ENCODE measurements around the gene CIPC.

The CIPC gene

DNA sequence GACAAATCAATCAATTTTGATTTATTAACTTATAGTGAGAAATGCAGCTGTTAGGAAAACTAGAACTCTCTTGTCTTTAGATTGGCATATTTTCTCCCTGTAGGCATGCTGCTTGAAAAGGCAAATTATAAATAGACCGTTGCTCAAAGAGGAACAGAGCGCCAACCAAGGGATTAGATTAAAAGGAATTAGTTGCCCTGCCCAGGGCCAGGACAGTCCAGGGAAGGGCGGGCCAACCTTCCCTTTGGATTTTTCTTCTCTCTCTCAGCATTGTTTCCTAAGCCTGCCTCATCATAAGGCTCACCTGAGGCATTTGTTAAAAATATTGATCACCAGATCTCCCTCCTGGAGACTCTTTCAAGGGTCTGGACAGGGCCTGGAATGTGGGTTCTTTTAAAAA is 8.6 kb downstream of the CIPC start:
- H3K18ac ChIP-seq (ENCODE audit: low read depth in 1 of 2, low read length in 2 of 2) = no peak overlapping the region
- no peak overlapping the region for H3K23ac ChIP-seq (ENCODE audit: low read length in 2 of 2)
- 98% methylated on average over 3 of the region's 3 CpGs for whole genome bisulfite sequencing

DNA sequence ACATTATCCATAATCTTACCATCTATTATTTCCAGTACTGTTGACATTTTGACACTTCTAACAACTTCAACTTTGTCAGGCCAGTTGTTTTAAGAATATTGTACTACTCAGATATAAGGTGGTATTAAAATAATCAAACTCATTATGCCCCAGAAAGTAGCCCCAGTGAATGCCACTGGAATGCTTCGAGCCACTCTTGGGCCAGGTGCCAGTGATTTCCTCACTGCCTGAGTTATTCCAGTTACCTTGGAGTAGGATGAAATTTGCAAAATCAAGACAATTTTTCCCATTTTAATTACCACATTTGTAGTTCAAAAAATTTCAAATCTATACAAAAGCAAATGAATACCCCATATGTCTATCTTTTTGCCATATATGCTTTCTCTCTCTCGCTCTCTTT is 9.2 kb downstream of the CIPC start:
- Histone ChIP-seq H3K18ac (ENCODE audit: low read depth in 1 of 2, low read length in 2 of 2) (no peak overlapping the region), H3K4me3 (ENCODE audit: insufficient read depth in 1 of 2, low read depth in 1 of 2, low read length in 2 of 2) (no peak overlapping the region), H3K23ac (ENCODE audit: low read length in 2 of 2) (no peak overlapping the region), H2BK120ac (ENCODE audit: low read depth, low read length) (no peak overlapping the region), H2AFZ (ENCODE audit: low read depth, low read length) (no peak overlapping the region), H2BK5ac (ENCODE audit: low read depth, low read length, poor library complexity, severe bottlenecking) (no peak overlapping the region), H3K4me2 (ENCODE audit: low read length, poor library complexity, severe bottlenecking) (no peak overlapping the region), H3K9ac (ENCODE audit: low read length) (no peak overlapping the region), H3K36me3 (ENCODE audit: control insufficient read depth in 1 of 2, insufficient read depth in 2 of 2, low read depth in 1 of 2, low read length in 2 of 2) (peaks cover 5 to 52% of the 10 kb centered on the region in 2 experiments), H2BK15ac (ENCODE audit: low read depth, poor library complexity, severe bottlenecking) (no peak overlapping the region), H2AK5ac (ENCODE audit: low read length, severe bottlenecking) (no peak overlapping the region), H3K4me1 (ENCODE audit: control insufficient read depth, insufficient read depth, low read depth, low read length) (no peaks in the 10 kb centered on the region), H4K8ac (ENCODE audit: low read length) (no peak overlapping the region), H3K27ac (ENCODE audit: low read length, poor library complexity, severe bottlenecking) (no peak overlapping the region), H2BK12ac (ENCODE audit: low read length in 2 of 2) (no peak overlapping the region), H3K14ac (ENCODE audit: low read length in 2 of 2) (no peak overlapping the region), H3K9me3 (ENCODE audit: control insufficient read depth, low read length) (no peaks in the 10 kb centered on the region), H3K4ac (ENCODE audit: low read depth in 1 of 2, low read length in 2 of 2) (no peak overlapping the region), H3K79me1 (replicated peaks; ENCODE audit: low read length, poor library complexity, severe bottlenecking) (peaks cover 23% of the 10 kb centered on the region), H4K91ac (ENCODE audit: low read length) (no peak overlapping the region), H3K27me3 (ENCODE audit: control insufficient read depth in 1 of 2, insufficient read depth in 1 of 2, low read length in 2 of 2) (no peaks in the 10 kb centered on the region)
- DNase-seq = no peak
- WGBS = 71% methylated on average over 2 of the region's 2 CpGs

More for the DNA sequence above, 8.6 kb downstream of the CIPC start:
- H2BK12ac ChIP-seq (ENCODE audit: low read length in 2 of 2) = no peak overlapping the region
- H3K4me3 ChIP-seq (ENCODE audit: insufficient read depth in 1 of 2, low read depth in 1 of 2, low read length in 2 of 2) = no peak overlapping the region
- H4K91ac ChIP-seq (ENCODE audit: low read length) = no peak overlapping the region
- no peak overlapping the region for H3K9ac ChIP-seq (ENCODE audit: low read length)
- H4K8ac ChIP-seq (ENCODE audit: low read length) = no peak overlapping the region
- no peak overlapping the region for H2AFZ ChIP-seq (ENCODE audit: low read depth, low read length)
- no peak overlapping the region for H2BK15ac ChIP-seq (ENCODE audit: low read depth, poor library complexity, severe bottlenecking)
- H3K4ac ChIP-seq (ENCODE audit: low read depth in 1 of 2, low read length in 2 of 2) = no peak overlapping the region
- peaks cover 5 to 46% of the 10 kb centered on the region in 2 experiments for H3K36me3 ChIP-seq (ENCODE audit: control insufficient read depth in 1 of 2, insufficient read depth in 2 of 2, low read depth in 1 of 2, low read length in 2 of 2)
- H3K14ac ChIP-seq (ENCODE audit: low read length in 2 of 2) = no peak overlapping the region
- H2BK5ac ChIP-seq (ENCODE audit: low read depth, low read length, poor library complexity, severe bottlenecking) = no peak overlapping the region
- H3K4me2 ChIP-seq (ENCODE audit: low read length, poor library complexity, severe bottlenecking) = no peak overlapping the region
- H3K27me3 ChIP-seq (ENCODE audit: control insufficient read depth in 1 of 2, insufficient read depth in 1 of 2, low read length in 2 of 2) = no peaks in the 10 kb centered on the region
- H3K9me3 ChIP-seq (ENCODE audit: control insufficient read depth, low read length) = no peaks in the 10 kb centered on the region
- H3K79me1 ChIP-seq (replicated peaks; ENCODE audit: low read length, poor library complexity, severe bottlenecking) = peaks cover 23% of the 10 kb centered on the region
- no peak overlapping the region for H2BK120ac ChIP-seq (ENCODE audit: low read depth, low read length)
- H3K4me1 ChIP-seq (ENCODE audit: control insufficient read depth, insufficient read depth, low read depth, low read length) = no peaks in the 10 kb centered on the region
- no peak for DNase-seq
- no peak overlapping the region for H2AK5ac ChIP-seq (ENCODE audit: low read length, severe bottlenecking)
- no peak overlapping the region for H3K27ac ChIP-seq (ENCODE audit: low read length, poor library complexity, severe bottlenecking)

DNA sequence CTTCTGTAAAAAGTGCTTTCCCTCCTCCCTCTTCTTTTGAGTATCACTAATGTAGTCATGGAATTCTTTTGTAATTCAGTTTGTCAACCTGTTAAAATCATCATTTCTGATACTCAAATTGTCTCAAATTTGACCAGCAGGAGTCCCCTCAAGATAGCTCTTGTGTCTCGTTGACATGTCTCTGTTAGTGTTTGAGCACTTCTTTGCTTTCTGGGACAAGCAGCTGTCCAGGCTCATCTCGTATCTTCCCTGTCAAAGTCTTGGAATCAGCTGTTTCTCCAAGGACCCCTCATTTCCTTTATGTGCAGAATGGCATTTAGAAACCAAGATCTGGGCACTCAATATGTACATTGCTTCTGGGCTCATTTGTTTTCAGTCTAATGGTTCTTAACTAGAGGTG is 10.7 kb downstream of the CIPC start:
- Histone ChIP-seq H4K8ac (ENCODE audit: low read length) (no peak overlapping the region), H3K4me2 (ENCODE audit: low read length, poor library complexity, severe bottlenecking) (no peak overlapping the region), H2BK5ac (ENCODE audit: low read depth, low read length, poor library complexity, severe bottlenecking) (no peak overlapping the region), H3K18ac (ENCODE audit: low read depth in 1 of 2, low read length in 2 of 2) (no peak overlapping the region), H3K9me3 (ENCODE audit: control insufficient read depth, low read length) (no peaks in the 10 kb centered on the region), H3K36me3 (ENCODE audit: control insufficient read depth in 1 of 2, insufficient read depth in 2 of 2, low read depth in 1 of 2, low read length in 2 of 2) (peaks cover 12 to 63% of the 10 kb centered on the region in 2 experiments), H3K23ac (ENCODE audit: low read length in 2 of 2) (no peak overlapping the region), H3K27ac (ENCODE audit: low read length, poor library complexity, severe bottlenecking) (no peak overlapping the region), H2AFZ (ENCODE audit: low read depth, low read length) (no peak overlapping the region), H3K4me3 (ENCODE audit: insufficient read depth in 1 of 2, low read depth in 1 of 2, low read length in 2 of 2) (no peak overlapping the region), H2BK120ac (ENCODE audit: low read depth, low read length) (no peak overlapping the region), H3K4ac (ENCODE audit: low read depth in 1 of 2, low read length in 2 of 2) (no peak overlapping the region), H2AK5ac (ENCODE audit: low read length, severe bottlenecking) (no peak overlapping the region), H3K9ac (ENCODE audit: low read length) (no peak overlapping the region), H4K91ac (ENCODE audit: low read length) (no peak overlapping the region), H3K27me3 (ENCODE audit: control insufficient read depth in 1 of 2, insufficient read depth in 1 of 2, low read length in 2 of 2) (no peaks in the 10 kb centered on the region), H3K79me1 (replicated peaks; ENCODE audit: low read length, poor library complexity, severe bottlenecking) (peaks cover 20% of the 10 kb centered on the region), H2BK15ac (ENCODE audit: low read depth, poor library complexity, severe bottlenecking) (no peak overlapping the region), H2BK12ac (ENCODE audit: low read length in 2 of 2) (no peak overlapping the region), H3K4me1 (ENCODE audit: control insufficient read depth, insufficient read depth, low read depth, low read length) (no peaks in the 10 kb centered on the region), H3K14ac (ENCODE audit: low read length in 2 of 2) (no peak overlapping the region)
- WGBS = 72% methylated on average over 2 of the region's 2 CpGs
- DNase-seq = no peak

DNA sequence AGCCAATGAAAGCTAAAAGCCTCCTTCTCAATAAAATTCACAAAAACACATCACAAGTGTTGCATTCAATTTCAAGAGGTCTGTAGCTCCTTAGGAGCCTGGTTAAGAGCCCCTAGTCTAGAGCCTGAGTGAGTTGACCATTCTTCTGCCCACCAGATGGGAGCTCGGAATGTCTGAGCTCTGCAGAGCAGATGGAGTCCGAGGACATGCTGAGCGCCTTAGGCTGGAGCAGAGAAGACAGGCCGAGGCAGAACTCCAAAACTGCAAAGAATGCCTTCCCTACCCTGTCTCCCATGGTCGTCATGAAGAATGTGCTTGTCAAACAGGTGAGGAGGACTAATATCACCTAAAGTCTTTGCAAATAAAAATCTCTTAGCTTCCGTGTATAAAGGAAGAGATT is 11.6 kb downstream of the CIPC start:
- H3K23ac ChIP-seq (ENCODE audit: low read length in 2 of 2) = no peak overlapping the region
- H2BK120ac ChIP-seq (ENCODE audit: low read depth, low read length) = no peak overlapping the region
- no peak overlapping the region for H4K91ac ChIP-seq (ENCODE audit: low read length)
- no peak overlapping the region for H2BK5ac ChIP-seq (ENCODE audit: low read depth, low read length, poor library complexity, severe bottlenecking)
- no peak overlapping the region for H3K9ac ChIP-seq (ENCODE audit: low read length)
- 95% methylated on average over 4 of the region's 6 CpGs for WGBS
- no peak for DNase-seq
- no peak overlapping the region for H3K27ac ChIP-seq (ENCODE audit: low read length, poor library complexity, severe bottlenecking)
- peaks cover 18 to 72% of the 10 kb centered on the region in 2 experiments for H3K36me3 ChIP-seq (ENCODE audit: control insufficient read depth in 1 of 2, insufficient read depth in 2 of 2, low read depth in 1 of 2, low read length in 2 of 2)
- H3K4me1 ChIP-seq (ENCODE audit: control insufficient read depth, insufficient read depth, low read depth, low read length) = no peaks in the 10 kb centered on the region
- no peak overlapping the region for H3K4ac ChIP-seq (ENCODE audit: low read depth in 1 of 2, low read length in 2 of 2)
- no peak overlapping the region for H2BK12ac ChIP-seq (ENCODE audit: low read length in 2 of 2)
- H3K79me1 ChIP-seq (replicated peaks; ENCODE audit: low read length, poor library complexity, severe bottlenecking) = peaks cover 12% of the 10 kb centered on the region
- no peak overlapping the region for H3K4me2 ChIP-seq (ENCODE audit: low read length, poor library complexity, severe bottlenecking)
- H3K4me3 ChIP-seq (ENCODE audit: insufficient read depth in 1 of 2, low read depth in 1 of 2, low read length in 2 of 2) = no peak overlapping the region
- no peak overlapping the region for H4K8ac ChIP-seq (ENCODE audit: low read length)
- no peak overlapping the region for H3K18ac ChIP-seq (ENCODE audit: low read depth in 1 of 2, low read length in 2 of 2)
- no peaks in the 10 kb centered on the region for H3K9me3 ChIP-seq (ENCODE audit: control insufficient read depth, low read length)
- H3K27me3 ChIP-seq (ENCODE audit: control insufficient read depth in 1 of 2, insufficient read depth in 1 of 2, low read length in 2 of 2) = no peaks in the 10 kb centered on the region
- no peak overlapping the region for H2BK15ac ChIP-seq (ENCODE audit: low read depth, poor library complexity, severe bottlenecking)
- H2AK5ac ChIP-seq (ENCODE audit: low read length, severe bottlenecking) = no peak overlapping the region
- no peak overlapping the region for H3K14ac ChIP-seq (ENCODE audit: low read length in 2 of 2)
- H2AFZ ChIP-seq (ENCODE audit: low read depth, low read length) = no peak overlapping the region
